Measurements from ENCODE around the gene NTM.

The NTM gene

DNA sequence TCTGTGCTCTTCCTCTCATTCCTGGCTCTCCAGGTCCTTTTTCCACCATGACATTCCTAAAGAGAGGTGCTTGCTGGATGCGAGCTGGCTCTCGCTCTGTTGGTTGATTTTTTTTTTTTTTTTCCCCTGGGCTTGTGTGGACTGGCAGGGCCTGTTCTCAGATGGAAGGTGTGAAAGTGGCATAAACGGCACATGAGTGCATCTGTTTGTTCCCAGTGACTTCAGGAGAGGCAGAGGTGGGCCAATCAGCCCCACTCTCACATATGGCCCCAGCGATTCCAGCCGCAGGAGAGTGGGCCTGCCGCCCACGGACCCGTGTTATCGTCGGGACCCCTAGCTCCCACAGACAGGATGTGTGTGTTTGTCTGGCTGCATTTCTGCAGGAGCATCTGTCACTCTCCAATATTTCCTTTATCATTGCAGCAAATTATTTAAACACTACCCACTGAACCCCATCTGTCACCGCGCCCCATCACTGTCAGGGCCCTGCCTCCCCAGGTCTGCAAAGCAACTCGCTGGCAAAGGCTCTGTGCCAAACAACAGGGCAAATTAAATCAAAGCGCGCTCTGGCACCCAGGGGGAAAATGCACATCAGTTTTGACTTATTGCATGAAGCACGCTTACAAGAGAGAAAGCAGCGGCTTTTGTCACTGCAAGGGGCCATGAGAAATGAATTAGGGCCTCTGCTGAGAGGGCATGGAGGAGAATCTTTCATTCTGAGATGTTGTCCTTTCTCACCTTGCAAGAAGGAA lies 886.3 kb downstream of the NTM start:
- DNase-seq: no peak

DNA sequence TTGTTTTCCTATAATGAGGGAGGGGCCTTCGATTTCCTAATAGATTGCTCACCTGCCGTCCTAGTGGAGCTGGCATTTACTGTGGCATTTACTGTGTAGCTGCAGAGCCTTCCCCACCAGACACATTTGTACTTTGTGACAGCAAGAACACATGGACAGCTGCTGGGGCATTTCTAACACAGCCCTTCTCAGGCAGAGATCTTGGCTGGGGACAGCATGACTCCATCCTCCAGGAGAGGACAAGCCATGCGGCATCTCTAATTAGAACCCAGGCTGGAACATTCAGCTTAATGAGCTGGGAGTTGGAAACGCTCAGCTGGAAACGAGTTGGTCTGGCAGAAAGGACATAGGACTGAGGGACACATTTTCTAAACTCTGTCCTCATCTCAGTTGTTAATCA lies 887.5 kb downstream of the NTM start:
- DNase-seq: no peak

DNA sequence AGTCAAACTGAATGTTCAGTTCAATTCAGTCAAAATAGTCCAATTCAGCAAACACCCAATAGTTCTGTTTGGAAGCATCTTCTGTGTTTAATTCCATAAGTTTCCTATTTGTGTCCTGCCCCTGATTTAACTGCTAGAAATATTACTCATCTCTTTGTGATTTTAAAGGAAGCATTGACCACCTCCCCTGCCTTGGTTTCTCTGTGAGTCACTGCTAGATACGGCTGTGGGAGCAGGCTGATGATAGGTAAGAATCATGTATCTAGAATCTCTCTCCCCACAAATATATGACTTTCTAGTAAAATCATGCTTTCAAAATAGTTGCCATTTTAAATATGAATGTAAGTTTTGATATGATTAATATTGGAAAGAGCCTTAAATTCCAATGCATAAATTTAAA lies 888.5 kb downstream of the NTM start:
- no peak for DNase-seq

DNA sequence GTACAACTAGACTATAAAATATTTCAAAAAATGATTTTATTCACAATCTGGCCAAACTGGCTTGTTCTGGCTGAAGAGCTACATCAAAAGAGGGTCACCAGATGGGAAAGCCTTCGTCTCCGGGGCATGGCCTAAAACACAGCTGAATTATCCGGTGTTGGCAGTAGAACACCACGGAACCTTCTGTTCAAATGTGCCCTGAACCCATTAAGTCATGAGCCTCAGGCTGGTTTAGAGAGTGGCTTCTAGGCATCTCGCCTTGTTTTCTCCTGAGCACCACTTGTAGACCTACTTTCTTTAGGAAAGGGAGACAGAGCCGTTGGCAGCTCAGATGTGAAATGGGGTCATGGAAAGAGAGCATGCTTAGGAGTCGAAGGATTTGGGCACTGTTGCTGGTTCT lies 890.2 kb downstream of the NTM start:
- no peak for DNase-seq

DNA sequence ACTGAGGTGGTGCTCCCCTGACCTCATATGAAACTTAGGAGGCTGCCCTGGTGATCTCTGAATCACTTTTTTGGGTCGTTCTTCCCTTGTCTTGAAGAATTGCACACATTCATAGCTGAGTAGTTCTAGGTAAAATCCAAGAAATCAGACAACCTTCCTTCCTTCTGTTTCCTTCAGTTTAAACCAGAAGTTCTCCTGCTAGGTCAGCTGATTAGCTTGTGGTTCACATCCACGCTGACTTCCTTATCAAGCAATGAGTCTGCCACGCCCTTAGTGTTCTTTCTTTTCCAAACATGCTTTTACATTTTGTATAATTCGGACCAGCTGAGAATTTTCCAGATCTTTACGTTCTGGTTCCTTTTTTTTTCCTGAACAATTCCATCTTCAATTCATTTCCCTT lies 892.8 kb downstream of the NTM start:
- DNase-seq: no peak

DNA sequence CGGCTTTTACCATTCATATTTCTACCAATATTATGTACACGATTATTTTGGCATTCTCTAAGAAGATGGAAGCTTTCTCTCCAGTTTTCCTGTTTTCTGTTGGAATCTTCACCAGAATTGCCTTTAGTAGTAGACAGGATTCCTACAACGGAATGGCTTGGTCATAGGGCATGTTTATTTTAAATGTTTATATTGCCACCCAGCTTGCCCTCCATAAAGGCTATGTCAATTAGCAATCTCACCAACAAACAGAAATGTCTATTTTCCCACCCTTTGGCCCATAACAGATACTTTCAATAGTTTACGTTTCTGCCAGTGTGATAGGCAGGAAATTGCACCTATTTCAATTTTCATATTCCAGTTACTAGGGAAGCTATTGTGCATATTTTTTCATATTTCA lies 893.5 kb downstream of the NTM start:
- DNase-seq: no peak

DNA sequence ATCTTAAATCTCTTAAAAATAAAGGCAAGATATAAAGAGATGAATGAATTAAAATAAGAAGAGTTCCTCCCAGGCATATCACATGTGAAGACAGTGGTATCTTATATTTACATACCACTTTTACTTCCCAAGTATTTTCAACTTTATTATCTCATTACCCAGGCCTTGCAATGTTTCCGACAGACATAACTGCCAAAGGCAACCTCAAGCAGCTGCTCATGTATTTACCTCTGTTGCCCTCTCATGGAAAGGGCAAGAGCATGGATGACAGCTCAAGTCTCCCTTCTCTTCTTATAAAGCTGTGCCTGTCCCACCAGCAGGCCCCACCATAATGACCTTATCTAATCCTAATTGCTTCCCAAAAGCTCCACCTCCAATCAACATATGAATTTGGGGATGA lies 894.2 kb downstream of the NTM start:
- no peak for DNase-seq

DNA sequence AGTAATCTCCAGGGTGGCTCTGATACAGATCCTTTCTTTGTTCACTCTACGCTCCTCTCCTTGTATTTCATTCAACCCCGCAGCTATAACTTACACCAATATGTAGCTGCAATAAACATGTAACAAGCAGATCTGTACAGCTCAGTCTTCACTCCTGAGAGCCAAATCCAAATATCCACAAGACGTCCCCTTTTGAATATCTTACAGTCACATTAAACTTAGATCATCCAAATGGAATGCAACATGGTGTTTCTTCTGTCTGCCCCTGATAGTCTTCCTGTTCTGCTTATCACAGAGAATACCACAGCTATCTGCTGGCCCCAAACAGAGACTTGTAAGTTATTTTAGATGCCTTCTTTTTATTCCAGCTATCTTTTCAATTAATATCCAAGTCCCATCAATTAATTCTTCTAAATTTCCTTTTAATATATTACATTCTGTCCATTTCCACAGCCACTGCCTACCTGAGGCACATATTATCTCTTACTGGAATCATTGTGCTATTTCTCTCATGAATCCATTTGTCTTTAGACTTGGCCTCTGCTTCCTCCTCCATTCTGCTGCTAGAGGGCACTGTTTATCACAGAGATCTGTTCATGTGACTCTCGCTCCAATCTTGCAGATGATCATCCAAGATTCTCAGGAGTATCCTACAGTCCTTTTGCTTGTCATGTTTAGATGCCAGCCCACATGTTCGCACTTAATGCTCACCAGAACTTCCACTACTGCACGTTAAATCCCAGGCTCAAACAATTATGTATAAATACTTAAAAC lies 908.6 kb downstream of the NTM start:
- no peak for DNase-seq

DNA sequence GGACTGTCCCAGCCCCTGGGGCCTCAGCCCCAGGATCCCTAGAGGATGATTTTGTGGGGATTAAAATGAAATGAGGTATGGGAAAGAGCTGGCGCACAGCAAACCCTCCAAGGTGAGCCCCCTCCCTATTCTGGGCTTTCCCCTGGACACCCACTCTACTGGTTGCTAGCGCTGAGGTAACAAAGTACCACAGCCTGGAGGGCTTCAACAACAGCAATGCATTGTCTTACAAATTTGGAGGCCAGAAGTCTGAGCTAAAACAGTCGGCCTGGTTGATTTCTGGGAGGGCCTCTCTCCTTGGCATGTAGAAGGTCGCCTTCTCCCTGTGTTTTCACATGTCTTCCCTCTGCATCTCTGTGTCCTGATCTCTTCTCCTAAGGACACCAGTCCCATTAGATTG lies 913.6 kb downstream of the NTM start:
- DNase-seq: no peak

DNA sequence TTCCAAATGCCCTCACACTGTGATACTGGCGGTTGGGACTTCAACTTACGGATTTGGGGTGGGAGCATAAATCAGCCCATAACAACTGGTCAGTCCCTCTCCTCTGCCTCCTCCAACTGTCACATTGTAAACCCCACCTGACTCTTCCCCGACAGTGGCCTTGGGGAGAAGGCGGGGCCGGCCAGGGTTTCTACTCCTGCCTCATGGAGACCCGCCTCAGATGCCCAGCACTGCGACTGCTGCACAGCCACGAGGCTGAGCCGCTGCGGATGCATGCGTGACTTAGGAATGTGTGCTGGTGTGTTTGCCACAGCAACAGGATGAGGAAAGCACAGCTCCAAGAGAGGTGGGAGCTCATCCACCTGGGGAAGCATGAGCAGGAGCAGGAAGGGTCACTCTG lies 914.2 kb downstream of the NTM start:
- no peak for DNase-seq

DNA sequence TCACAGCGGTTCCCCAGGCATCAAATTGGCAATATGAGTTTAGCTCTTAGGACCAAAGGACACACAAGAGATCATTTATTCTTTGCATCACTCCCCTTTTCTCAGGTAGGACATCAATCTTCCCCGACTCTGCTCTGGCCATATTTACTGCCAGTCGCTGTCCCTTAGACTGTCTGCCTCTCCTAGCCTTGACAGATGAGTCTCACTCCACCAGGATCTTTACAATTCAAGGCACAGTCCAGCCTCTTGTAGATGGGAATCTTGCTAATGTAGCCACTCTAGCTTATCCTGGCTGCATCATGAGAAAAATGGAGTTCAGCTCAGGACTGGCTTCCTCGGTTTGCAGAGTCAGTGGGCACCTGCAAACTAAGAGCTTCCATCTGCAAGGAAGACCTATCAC lies 915.2 kb downstream of the NTM start:
- DNase-seq: no peak

DNA sequence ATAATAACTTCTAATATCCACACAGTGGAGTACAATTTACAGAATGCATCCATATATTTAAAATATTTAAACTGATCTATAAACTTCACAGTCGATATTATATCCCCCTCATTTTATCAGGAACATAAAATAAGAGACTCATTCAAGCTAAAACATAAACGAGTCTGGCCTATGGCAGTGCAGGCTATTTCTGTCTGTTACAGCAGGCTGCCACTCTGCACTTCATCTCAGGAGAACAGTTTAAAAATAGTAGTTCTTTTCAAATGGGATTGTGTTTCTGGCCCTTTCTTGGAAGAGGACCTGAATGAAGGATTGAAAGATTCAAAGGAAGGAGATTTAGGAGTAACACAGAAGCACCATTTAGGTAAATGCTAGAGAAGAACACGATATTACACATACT lies 915.7 kb downstream of the NTM start:
- DNase-seq: no peak

DNA sequence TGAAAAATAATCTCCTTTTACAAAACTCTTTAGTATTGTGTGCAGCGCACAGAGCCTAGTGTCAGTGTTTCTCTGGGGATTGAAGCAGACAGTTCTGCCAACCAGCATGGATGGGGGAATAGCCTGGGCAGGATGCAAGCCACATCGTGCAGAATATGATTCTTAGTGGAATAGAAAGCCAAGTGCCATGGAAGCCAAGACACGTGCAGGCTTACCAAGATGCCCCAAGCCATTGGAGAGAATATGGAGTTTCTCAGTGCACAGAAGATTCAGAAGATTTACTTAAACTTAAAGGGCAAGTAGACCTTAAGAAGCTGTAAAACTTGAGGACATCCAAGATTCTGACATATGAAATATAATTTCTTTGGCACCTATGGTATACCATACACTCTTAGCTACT lies 917.6 kb downstream of the NTM start:
- DNase-seq: no peak

DNA sequence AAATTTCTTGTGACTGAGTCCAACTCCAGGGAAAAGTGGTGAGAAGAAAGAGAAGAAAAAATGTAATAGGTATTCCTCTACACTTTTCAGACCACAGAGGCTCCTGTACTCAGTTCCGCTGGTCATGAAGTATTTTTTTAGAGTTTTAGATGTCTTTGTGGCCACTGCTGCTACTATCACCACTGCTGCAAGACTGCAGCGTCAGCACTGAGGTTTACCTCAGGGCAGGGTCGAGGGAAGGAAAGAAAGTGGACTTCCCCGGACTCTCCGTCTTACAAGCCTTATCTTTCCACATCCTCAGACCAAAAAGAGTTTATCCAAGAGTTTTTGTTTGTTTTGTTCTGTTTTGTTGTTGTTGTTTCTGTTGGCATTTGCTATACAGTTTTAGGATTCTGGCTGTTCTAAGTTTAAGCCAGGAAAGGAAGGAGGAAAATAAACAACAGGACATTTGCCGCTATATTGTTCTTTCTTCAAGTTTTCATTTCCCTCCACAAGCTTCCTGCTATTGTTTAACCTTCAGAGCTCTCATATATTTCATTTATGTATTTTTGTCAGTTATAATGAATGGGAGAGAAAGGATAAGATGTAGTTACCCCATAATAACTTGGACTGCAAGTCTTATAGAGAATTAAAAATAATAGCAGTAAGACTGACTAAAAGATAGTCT lies 919.3 kb downstream of the NTM start:
- no peak for DNase-seq

DNA sequence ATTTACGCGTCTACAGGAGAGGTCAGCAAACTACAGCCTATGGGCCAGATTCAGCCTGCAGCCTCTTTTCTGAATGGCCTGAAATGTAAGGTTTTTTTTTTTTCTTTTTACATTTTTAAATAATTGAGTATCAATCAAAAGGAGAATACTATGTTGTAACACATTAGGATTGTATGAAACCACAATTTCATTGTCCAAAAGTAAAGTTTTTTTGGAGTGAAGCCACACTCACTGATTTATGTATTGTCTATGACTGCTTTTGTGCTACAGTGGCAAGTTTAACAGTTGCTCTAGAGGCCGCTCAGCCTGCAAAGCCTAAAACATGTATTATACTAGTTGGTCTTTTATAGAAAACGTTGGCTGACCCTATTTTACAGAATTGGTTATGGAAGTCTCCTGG lies 923.2 kb downstream of the NTM start:
- DNase-seq: no peak

DNA sequence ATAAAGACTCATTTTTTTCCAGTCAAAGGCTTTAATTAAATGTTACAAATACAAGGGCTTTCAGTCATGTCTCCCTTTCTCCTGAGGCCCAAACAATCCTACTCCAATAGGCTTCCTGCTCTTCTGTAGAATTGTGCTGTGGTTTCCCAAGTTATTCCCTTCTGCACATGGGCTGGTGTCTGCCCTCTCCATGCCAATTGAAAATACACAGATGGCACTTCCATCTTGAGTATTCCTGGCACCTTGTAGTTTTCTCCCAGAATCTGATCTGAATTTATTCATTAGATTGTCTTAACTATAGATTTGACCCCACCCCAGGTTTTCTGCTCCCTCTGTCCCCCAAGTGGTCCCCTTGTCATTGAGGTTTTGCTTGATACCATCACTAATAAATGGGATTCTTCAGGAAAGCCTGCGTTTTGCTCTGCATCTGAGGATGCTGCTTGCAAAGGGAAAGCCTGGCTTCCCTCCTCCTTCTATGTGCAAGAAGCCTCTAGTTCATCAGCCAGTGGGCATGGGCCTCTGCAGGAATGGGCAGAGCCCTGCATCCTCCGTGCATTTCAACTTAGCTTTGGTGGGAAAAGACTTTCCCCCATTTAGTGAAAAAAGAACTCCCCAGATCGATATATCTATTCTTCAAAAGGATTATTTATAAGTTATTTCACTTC lies 926.7 kb downstream of the NTM start:
- no peak for DNase-seq

DNA sequence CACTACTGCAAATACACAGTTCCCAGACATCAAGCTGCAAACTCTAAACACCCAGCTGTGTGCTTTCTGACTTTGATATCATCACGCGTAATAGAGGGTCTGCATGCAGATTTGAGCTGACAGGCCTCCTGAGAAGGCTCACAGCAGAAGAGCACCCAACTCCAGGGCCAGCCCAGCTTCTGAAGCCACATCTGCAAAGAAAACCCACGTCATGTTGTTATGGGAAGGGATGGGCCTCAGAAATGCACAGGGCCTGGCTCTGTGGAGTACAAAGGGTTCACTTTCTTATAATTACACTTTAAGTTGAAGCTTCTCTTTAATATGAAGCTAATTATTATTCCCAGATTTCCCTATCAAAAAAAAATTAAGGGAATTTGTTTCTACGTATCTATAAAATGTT lies 927.9 kb downstream of the NTM start:
- no peak for DNase-seq

DNA sequence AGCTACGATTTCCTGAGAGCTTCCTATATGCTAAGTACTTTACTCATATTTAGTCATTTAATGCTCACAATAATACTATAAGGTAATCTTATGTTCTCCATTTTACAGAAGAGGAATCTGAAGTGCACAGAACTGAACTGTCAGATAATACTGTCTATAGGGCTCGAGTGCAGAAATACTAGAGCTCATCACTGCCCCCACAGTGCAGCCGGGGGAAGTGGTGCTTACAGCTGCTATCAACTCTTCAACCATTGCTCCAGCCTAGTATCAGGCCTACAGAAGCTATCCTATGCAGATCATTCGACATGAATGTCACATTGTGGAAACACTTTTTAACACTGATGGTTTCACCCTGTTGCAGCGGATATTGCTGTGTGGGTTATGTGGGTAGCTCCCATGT lies 929.9 kb downstream of the NTM start:
- DNase-seq: no peak

DNA sequence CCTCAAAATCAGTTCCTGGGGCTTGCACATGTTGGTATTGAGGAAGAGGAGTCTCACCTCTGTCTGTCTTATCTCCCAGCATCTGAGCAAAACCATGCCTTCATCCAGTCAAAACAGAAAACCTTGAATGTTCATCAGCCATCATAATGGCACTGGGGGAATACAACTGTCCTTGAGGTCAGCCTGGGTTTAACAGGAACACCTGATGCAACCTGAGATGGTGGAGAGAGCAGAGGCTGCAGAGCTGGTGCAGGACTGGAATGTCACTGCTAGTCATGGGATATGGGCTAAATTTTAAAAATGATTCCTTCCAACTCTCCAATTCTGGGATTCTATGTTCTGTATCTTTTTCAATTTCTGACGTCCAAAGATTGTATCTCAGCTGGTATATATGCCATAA lies 931.0 kb downstream of the NTM start:
- no peak for DNase-seq

DNA sequence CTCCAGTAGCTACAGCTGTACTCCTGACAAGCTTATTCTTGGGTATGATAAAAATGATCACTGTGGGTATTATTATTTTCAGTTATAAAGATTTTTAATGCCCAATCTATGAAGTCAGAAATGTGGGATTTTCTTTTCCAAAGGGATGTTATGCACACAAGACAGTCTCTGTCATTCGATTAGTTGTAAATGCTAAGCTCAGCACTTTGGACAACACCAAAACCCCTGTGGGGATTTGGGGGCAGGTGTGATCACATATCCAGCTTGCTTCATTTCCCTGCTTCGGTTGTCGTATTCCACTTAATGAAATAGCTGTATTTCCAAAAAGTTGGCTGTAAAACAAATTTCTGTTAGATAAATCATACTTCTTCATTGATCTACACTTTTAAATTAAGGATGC lies 931.5 kb downstream of the NTM start:
- DNase-seq: no peak

DNA sequence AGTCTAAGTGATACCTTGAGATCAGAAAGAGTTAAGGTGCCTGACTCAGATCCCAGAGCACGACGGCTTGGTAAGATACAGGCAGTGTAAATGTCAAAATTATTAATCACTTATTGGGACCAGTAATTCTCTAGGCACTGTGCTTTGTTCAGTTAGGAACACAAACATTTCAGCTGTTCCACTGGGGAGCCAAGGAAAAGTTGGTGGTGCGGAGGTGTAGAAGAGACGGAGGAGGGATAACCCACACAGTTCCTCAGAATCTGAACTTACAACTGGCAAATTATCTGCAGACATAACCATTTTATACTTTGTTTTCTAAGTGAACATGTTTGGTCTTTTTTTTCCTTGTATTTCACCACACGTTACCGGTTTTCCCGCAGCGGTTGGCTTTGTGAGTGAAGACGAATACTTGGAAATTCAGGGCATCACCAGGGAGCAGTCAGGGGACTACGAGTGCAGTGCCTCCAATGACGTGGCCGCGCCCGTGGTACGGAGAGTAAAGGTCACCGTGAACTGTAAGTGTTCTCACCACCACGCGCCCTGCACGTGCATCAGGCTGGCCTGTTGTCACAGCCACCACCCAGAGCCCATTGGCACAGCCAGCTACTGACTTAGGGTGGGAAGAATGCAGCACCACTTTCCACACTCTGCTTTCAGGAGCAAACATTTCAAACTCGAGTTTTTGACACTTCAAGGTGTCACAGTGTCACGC lies 937.0 kb downstream of the NTM start:
- no peak for DNase-seq

DNA sequence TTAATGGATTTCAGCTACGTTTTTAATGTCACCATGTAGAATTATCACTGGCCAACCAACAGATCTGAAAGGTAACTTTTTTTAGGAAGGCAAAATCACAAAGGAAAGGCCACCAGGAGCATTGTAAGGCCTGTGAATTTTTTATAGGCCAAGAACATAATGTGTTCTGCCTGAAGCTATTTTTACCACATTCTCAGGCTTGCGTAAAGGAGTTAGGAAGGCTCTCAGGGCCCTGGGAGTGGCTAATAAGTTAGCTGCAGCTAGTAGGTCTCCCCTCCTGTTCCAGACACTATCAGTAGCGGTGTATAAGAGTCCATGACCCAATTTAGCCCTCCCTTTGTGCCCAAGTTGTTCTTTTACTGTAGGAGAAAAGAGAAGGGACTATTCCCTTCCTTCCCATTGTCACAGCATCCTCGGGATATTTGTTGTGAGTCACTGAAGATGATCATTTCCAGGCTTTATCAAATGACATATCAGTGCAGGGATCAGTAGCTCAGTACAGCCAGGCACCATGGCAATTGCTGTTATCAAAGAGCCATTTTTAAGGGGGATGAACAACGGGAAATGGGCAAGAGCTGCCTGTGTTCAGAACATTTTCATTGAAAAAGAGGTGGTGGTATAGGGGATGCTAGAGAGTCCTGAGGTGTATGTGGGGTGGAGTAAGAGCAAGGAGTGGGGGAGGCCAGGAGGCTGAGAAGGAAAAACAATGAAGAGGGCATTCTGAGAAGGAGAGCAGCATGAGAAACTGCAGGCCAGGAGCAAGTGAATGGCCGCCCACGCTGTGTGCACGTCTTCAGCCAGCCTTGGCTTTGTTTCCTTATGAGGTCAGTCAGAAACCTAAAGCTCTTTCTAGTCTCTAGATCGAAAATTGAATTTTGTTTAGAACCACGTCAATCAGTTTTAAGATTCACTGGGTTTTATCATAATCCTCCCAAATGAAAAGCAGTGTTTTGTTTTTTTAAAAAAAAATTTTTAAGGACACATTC lies 940.3 kb downstream of the NTM start:
- DNase-seq: no peak
